Lung (tissue), 12 donors: ENCODE results near the gene ONECUT2. TPM values are rescaled to one million over a fixed set of nuclear protein-coding genes. Genes with fewer than 3 reads are reported as not detected.
A peak's percentile ranks its signal among the peaks of the same experiment; 100 is the strongest.

ENCODE experiments used
- ATAC-seq: fragments of 200-7000 bp; cut with Tn5 transposase; one replicate; pipeline ENCODE4 v1.9.1; 2020; ENCODE audit warnings: moderate number of reproducible peaks; ENCODE audit not compliant: insufficient read depth, low FRiP score
- DNase-seq, 3 donors: peaks; one replicate each; pipeline ENCODE4 v3.0.0-alpha.2; 2013 to 2017
- H3K27ac ChIP-seq, 2 donors: one replicate each; pipeline ENCODE4 v1.5.1; 2013; ENCODE audit warnings: mild to moderate bottlenecking in 2 of 2, moderate library complexity in 2 of 2, control low read depth in 1 of 2, inconsistent platforms in 1 of 2, low read depth in 1 of 2, low read length in 1 of 2
- H3K27me3 ChIP-seq, 3 donors: one replicate each; pipeline ENCODE4 v1.5.1; 2013; ENCODE audit warnings: low read length in 2 of 3; ENCODE audit not compliant: control insufficient read depth in 3 of 3, insufficient read depth in 3 of 3
- H3K36me3 ChIP-seq, 4 donors: one replicate each; pipeline ENCODE4 v1.5.1; 2013; ENCODE audit warnings: low read length in 4 of 4, mild to moderate bottlenecking in 1 of 4, moderate library complexity in 1 of 4; ENCODE audit not compliant: control insufficient read depth in 4 of 4, insufficient read depth in 4 of 4
- H3K4me1 ChIP-seq, 5 donors: one replicate each; pipeline ENCODE4 v1.5.1; 2013; ENCODE audit warnings: low read length in 5 of 5, mild to moderate bottlenecking in 2 of 5, moderate library complexity in 1 of 5; ENCODE audit not compliant: control insufficient read depth in 5 of 5, insufficient read depth in 5 of 5
- H3K4me3 ChIP-seq: one replicate; pipeline ENCODE4 v1.5.1; 2013; ENCODE audit warnings: mild to moderate bottlenecking, control low read depth, moderate library complexity
- H3K9ac ChIP-seq, 2 donors: one replicate each; pipeline ENCODE4 v1.5.1; 2013; ENCODE audit warnings: low read length in 2 of 2, control low read depth in 1 of 2; ENCODE audit not compliant: insufficient read depth in 1 of 2
- H3K9me3 ChIP-seq, 4 donors: one replicate each; pipeline ENCODE4 v1.5.1; 2013; ENCODE audit warnings: low read length in 3 of 4, mild to moderate bottlenecking in 1 of 4, moderate library complexity in 1 of 4; ENCODE audit not compliant: control insufficient read depth in 4 of 4, insufficient read depth in 3 of 4
- WGBS, 2 donors: extraction: QIAGEN DNeasy Blood & Tissue Kit; methylation state at CpG; one replicate each; pipeline ENCODE4 v1.1.7; 2013; 5-methylcytosine and 5-hydroxymethylcytosine counted together
- polyA plus RNA-seq, 2 donors: library from polyadenylated mRNA; stranded (reverse); fragments of 200-250 nt; gene quantifications; one replicate each; pipeline ENCODE4 v1.2.1, GENCODE V29; 2013
- total RNA-seq, 2 donors: library from RNA; depleted of rRNA in 1 of 2; stranded (reverse); fragments of >200 nt in 1 of 2; gene quantifications; one replicate each; pipeline ENCODE4 v1.2.1, GENCODE V29; 2014 to 2021
- TF ChIP-seq, protein P1 (sequence below): IDR thresholded peaks from 2 replicates; pipeline ENCODE4 v1.5.1; 2012; ENCODE audit warnings: mild to moderate bottlenecking; ENCODE audit errors: control extremely low read depth, extremely low read depth
- donor health status: control.
- donor health status: control.
- donor health status: Bipolar disorder and iron deficiency.
- donor health status: healthy.
- donor health status: DM: yes; HTN: yes; CAD: no.

The ONECUT2 gene
- total and polyA plus RNA-seq, 4 donors: 0.01 to 0.06 (median 0.02) TPM; not detected in 1

DNA sequence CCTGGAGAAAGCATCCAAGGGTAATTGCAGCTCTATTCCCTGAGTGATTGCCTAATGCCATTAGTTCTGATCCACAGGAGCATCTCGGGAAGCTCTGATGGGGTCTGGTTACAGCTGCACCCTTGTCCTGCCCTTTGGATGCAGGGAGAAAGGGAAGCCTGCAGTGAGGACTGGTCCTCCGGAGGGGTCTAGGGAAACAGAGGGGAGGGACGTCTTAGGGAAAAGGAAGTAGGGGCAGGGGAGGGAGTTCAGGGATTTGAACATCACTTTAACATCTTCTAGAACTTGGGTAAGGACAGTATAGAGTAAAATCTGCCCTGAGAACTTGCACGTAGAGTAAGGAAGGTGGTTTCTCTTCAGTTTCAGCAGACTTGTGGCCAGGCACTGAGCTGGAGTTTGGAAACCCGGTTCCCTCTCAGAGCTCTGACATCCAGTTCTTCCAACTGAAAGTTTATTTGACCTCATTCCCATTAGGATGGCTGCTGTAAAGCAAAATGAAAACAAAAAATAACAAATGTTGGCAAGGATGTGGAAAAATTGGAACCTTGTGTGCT is 20.5 kb downstream of the ONECUT2 start:
- TF ChIP-seq, protein P1, sequence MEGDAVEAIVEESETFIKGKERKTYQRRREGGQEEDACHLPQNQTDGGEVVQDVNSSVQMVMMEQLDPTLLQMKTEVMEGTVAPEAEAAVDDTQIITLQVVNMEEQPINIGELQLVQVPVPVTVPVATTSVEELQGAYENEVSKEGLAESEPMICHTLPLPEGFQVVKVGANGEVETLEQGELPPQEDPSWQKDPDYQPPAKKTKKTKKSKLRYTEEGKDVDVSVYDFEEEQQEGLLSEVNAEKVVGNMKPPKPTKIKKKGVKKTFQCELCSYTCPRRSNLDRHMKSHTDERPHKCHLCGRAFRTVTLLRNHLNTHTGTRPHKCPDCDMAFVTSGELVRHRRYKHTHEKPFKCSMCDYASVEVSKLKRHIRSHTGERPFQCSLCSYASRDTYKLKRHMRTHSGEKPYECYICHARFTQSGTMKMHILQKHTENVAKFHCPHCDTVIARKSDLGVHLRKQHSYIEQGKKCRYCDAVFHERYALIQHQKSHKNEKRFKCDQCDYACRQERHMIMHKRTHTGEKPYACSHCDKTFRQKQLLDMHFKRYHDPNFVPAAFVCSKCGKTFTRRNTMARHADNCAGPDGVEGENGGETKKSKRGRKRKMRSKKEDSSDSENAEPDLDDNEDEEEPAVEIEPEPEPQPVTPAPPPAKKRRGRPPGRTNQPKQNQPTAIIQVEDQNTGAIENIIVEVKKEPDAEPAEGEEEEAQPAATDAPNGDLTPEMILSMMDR: no peak
- Histone ChIP-seq H3K9me3 (peaks cover 0 to 2% (median 0%) of the 10 kb centered on the region in 4 donors), H3K27ac (no peak overlapping the region), H3K4me1 (no peaks in the 10 kb centered on the region), H3K4me3 (no peak overlapping the region), H3K9ac (no peak overlapping the region), H3K36me3 (no peaks in the 10 kb centered on the region), H3K27me3 (peaks cover 0 to 5% (median 0%) of the 10 kb centered on the region in 3 donors)
- ATAC-seq (no peak), DNase-seq (no peak)
- WGBS, 2 donors: 51 to 60% methylated on average over 5 of the region's 5 CpGs

DNA sequence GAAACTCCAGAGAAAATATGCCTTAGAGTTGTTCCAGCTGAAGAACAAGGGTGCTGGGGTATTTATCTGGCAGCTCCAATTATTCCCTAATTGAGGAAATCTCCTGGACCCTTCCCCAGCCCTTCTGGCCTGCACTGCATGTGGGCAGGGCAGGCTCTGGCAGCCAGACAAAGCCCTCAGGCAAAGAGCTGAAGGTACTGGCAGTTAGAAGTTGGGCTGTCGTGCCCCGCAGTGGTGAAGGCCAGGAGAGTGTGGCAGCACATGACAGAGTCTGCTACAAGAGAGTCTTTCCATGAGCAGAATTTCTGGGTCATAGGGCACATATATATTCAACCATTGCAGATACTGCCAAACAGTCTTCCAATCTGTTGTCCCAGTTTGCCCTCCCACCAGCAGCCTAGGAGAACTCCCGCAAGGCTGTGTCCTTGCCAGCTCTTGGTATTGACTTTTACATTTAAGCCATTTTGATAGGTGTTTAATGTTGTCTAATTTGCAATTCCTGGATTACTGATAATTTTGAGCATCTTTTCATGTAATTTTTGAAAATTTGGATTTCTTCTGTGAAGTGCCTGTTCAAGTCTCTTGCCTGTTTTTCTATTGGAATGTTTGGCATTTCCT is 26.6 kb downstream of the ONECUT2 start:
- ATAC-seq (no peak), DNase-seq (no peak)
- no peaks in the 10 kb centered on the region for H3K9me3 ChIP-seq
- H3K27ac ChIP-seq: no peak overlapping the region
- H3K4me1 ChIP-seq: peaks cover 0 to 3% (median 0%) of the 10 kb centered on the region in 5 donors
- TF ChIP-seq, protein P1: no peak
- H3K36me3 ChIP-seq: no peaks in the 10 kb centered on the region
- no peak overlapping the region for H3K4me3 ChIP-seq
- no peaks in the 10 kb centered on the region for H3K27me3 ChIP-seq
- H3K9ac ChIP-seq: no peak overlapping the region
- WGBS, 2 donors: 93 to 96% methylated on average over 3 of the region's 3 CpGs

DNA sequence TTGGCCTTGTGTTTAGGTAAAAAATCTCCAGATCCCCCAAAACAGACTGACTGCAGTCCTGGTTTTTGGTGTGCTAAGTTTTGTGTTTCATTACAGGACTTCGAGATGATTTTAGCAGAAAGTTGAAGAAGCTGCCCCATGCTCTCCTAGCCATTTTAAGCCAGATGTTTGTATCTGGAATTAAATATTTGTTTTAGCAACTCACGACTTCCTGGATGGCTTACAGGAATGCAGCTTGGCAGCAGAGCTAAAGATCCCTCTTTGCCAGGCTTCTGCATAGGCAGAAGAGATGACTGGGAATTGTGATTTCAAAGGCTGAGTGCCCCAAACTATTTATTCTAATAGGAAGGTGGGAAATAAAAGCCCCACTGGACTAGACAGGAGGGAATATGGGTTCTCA is 31.1 kb downstream of the ONECUT2 start:
- Histone ChIP-seq H3K27me3 (no peaks in the 10 kb centered on the region), H3K27ac (no peak overlapping the region), H3K9ac (no peak overlapping the region), H3K4me3 (no peak overlapping the region), H3K36me3 (no peaks in the 10 kb centered on the region), H3K4me1 (peaks cover 0 to 7% (median 0%) of the 10 kb centered on the region in 5 donors), H3K9me3 (peaks cover 0 to 5% (median 0%) of the 10 kb centered on the region in 4 donors)
- ATAC-seq: no peak
- whole genome bisulfite sequencing, 2 donors: 24 to 61% methylated on average over 2 of the region's 2 CpGs
- peak in 2 of 3 donors; percentile 15 to 17 for DNase-seq
- TF ChIP-seq, protein P1: no peak
